ENCODE data around the gene CYP2C9.
"Not testable (repeated sequence)": the region's sequence is repeated elsewhere in the genome, so short reads cannot be mapped to it uniquely, and the experiment has no call there.

DNA sequence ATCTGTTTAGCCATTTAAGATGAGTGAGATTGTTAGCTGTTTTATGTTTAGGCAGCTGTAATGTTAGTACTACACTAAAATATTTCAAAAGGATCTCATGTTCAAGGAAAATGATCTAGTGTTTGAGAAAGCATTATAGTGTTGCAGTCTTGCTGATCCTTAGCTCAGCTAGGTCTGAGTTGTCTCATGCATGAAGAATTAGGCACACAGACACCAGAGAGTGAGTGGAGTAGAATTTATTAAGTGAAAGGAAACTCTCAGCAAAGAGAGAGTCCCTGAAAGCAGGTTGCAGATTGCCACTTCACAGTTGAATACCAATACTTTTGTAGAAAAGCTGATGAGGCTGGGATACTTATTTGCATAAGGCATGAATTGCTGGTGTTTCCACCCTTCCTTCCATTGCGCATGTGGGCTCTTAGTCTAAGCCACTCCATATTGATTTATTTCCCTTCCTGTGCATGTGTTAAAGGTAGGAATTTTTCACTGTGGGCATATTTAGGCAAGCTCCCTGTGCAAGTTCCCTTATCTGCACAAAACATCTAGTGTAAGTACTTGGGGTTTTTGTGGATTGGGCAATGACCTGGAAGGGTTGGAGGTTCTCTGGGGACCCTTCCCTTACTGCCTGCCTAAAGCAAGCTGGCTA is 33.8 kb upstream of the CYP2C9 start:
- TF ChIP-seq, protein P1, sequence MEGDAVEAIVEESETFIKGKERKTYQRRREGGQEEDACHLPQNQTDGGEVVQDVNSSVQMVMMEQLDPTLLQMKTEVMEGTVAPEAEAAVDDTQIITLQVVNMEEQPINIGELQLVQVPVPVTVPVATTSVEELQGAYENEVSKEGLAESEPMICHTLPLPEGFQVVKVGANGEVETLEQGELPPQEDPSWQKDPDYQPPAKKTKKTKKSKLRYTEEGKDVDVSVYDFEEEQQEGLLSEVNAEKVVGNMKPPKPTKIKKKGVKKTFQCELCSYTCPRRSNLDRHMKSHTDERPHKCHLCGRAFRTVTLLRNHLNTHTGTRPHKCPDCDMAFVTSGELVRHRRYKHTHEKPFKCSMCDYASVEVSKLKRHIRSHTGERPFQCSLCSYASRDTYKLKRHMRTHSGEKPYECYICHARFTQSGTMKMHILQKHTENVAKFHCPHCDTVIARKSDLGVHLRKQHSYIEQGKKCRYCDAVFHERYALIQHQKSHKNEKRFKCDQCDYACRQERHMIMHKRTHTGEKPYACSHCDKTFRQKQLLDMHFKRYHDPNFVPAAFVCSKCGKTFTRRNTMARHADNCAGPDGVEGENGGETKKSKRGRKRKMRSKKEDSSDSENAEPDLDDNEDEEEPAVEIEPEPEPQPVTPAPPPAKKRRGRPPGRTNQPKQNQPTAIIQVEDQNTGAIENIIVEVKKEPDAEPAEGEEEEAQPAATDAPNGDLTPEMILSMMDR (IDR thresholded peaks at IDR 0.05; ENCODE audit: extremely low read depth in 1 of 2, insufficient read depth in 1 of 2, low read depth in 1 of 2, low read length in 2 of 2): not testable (repeated sequence)
- TF ChIP-seq JUN (IDR thresholded peaks at IDR 0.05; ENCODE audit: borderline replicate concordance, insufficient read depth, insufficient read length, low read depth): not testable (repeated sequence)
